GM12864 (cell line): Measurements from ENCODE around the gene NRAP.

Source experiments
- DNase-seq: peaks from one replicate; pipeline ENCODE4 v3.0.0-alpha.2; 2011; ENCODE audit warnings: low read depth
- H3K4me3 ChIP-seq: 2 replicates; pipeline ENCODE4 v1.5.1; 2011; ENCODE audit warnings: mild to moderate bottlenecking, low read depth, low read length, control low read depth
- TF ChIP-seq, protein P1 (sequence below): IDR thresholded peaks from 2 replicates; pipeline ENCODE4 v1.5.1; 2011; ENCODE audit warnings: low read depth, mild to moderate bottlenecking, moderate library complexity, low read length, control low read depth, inconsistent platforms; ENCODE audit errors: missing control alignments

NRAP gene

DNA sequence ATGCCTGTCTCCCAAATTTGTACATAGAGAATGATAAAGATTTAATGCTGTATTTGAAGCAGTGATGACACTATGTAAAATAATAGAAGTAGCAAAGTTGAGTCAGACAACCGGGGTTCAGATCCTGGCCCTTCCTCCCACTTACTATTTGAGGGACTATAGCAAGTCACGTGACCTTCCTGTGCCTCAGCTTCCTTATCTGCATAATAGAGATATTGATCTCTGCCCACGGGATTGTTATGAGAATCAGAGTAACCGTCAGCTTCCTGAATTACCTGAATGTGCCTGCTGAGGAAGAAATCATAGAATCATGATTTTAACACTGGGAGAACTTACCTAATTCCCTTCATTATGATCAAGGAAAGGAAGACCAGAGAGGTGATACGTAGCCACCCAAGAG is 42.8 kb upstream of the NRAP start:
- TF ChIP-seq, protein P1, sequence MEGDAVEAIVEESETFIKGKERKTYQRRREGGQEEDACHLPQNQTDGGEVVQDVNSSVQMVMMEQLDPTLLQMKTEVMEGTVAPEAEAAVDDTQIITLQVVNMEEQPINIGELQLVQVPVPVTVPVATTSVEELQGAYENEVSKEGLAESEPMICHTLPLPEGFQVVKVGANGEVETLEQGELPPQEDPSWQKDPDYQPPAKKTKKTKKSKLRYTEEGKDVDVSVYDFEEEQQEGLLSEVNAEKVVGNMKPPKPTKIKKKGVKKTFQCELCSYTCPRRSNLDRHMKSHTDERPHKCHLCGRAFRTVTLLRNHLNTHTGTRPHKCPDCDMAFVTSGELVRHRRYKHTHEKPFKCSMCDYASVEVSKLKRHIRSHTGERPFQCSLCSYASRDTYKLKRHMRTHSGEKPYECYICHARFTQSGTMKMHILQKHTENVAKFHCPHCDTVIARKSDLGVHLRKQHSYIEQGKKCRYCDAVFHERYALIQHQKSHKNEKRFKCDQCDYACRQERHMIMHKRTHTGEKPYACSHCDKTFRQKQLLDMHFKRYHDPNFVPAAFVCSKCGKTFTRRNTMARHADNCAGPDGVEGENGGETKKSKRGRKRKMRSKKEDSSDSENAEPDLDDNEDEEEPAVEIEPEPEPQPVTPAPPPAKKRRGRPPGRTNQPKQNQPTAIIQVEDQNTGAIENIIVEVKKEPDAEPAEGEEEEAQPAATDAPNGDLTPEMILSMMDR = no peak
- H3K4me3 ChIP-seq = no peak overlapping the region
- DNase-seq = no peak

DNA sequence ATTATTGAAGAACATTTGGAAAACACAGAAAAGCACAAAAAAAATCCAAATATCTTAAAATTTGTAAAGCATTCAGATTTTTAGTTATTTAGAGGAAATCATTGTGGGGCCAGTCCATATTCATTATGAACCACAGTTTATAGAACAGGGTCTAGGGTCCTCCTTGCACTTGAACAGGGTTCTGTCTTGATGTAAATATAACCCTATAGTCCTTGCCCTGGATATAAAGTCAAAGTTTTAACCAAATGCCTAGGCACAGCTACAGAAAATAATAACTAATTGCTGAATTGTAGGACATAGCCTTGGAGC is 41.5 kb upstream of the NRAP start:
- TF ChIP-seq, protein P1 = no peak
- DNase-seq = no peak
- H3K4me3 ChIP-seq = no peak overlapping the region

DNA sequence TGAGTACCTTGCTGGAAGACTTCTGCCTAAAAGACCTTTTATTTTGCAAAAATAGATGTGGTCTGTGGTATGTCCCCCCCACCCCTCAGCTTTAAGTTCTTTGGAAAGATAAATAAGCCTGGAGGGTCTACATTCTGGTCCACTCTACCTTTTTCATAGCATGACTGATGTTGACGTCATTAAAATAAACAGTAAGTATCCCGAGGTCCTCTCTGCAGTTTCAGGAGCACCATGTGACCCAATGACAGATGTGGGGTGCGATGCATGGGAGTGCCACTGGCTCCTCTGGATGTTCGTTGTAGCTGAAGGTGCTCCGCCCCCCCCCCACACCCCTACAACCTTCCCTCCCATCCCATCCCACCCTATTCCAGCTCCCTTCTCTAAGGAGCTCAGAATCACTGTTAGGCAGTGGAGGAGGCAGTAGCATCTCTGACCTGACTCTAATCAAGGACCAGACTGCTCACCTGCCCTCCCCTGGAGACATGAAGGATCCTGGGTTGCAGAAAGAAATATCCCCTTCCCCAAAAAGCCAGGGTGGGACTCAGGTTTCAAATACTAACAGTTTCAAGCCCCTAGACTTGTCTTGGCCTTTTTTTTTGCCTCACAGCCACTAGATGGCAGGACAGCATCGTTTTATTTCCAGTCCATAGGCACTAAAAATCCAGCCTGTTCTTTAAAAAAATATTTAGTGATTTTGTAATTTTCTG is 40.9 kb upstream of the NRAP start:
- TF ChIP-seq, protein P1 = peak; percentile 55
- H3K4me3 ChIP-seq = no peak overlapping the region
- DNase-seq = no peak

DNA sequence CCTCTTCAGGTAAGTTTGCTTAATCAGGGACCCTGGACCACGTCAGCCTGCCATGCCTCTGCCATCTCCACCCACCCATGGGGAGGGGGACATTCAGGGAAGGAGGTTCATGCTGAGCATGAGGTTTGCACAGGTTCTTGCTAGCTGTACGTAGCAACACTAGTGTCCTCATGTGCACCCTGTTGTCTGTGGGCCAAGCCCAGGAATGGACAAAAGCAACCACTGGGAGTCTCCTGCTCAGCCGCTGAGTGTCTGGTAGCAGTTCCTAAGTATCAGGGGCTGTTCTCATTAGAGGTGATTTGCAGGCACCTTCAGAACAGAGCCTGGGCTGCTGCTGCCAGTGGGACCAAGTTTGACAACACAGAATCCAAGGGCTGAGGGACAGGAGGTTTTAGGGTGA is 33.8 kb upstream of the NRAP start:
- TF ChIP-seq, protein P1 = no peak
- no peak overlapping the region for H3K4me3 ChIP-seq
- no peak for DNase-seq

DNA sequence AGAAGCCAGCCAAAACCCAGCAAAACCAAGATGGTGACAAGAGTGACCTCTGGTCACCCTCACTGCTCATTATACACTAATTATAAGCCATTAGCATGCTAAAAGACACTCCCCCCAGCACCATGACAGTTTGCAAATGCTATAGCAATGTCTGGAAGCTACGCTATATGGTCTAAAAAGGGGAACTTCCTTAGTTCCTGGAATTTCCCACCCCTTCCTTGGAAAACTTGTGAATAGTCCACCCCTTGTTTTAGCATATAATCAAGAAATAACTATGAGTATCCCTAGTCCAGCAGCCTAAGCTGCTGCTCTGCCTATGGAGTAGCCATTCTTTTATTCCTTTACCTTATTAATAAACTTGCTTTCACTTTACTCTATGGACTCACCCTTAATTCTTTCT is 31.9 kb upstream of the NRAP start:
- no peak overlapping the region for H3K4me3 ChIP-seq
- DNase-seq = no peak
- TF ChIP-seq, protein P1 = no peak

DNA sequence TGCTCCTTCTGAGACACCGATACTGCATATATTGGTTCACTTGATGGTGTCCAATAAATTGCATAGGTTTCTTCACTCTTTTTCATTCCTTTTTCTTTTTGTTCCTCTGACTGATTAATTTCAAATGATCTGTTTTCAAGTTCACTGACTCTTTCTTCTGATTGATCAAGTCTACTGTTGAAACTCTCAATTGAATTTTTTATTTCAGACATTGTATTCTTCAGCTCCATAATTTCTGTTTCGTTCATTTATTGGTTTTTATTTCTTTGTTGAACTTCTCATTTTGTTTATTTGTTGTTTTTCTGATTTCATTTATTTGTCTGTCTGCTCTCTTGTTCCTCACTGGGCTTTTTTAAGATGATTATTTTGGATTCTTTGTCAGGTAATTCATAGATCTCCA is 29.5 kb upstream of the NRAP start:
- H3K4me3 ChIP-seq = no peak overlapping the region
- TF ChIP-seq, protein P1 = no peak
- no peak for DNase-seq

DNA sequence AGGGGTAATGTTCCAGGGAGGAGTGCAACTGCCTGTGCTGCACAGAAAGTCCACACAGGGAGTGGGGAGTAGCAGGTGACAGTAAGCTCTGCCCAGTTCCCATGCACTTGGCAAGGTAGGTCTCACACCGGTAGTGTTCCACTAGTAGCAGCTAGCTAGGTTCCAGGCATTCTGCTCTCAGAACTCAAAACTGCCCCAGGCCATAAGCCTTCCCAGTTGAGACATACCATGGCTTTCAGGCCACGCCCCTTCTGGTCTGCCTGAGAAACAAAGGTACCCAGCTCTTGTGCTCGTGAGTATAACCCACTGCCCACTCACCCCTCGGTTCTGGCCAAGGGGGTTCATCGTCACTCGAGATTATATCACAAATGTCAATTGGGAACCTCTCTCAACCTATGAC is 28.4 kb upstream of the NRAP start:
- H3K4me3 ChIP-seq = no peak overlapping the region
- TF ChIP-seq, protein P1 = no peak

More for the DNA sequence above, 28.4 kb upstream of the NRAP start:
- no peak for DNase-seq
